ENCODE measurements around the gene GNAZ.

DNA sequence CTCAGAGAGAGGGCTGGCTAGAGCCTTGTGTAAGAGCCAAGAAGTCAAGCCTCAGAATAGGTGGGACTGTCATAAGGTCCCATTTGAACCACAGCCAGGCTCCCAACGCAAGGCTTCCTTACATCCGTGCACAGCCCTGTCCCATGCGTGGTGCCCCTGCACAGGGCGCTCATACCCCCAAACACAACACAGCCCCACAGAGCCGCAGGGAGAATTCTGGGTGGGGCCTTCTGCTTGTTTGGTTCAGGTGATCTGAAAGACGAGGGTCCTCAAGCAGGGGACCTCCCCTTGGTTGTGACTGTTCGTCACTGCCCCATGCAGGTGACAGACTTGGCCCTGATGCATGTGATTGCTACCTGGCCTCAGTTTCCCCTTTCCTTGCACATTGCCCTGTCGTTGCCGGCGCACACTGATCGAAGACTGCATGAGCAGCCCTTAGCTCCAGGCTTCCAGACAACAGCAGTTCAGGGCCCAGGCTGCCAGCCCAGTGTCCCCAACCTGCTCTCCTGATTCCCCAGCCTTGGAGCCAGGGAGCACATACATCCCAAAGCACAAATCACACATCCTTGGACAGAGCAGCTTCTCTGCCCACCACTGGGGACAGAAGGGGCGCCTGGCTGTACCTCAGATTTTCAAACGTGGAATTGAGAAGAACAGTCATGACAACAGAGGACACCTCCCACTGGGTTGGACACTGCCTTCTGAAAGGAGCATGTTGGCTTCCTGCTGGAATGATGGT, 22.1 kb downstream of the GNAZ start:
- no peak for TF ChIP-seq POLR2A (IDR thresholded peaks at IDR 0.05)
- TF ChIP-seq, protein P1, sequence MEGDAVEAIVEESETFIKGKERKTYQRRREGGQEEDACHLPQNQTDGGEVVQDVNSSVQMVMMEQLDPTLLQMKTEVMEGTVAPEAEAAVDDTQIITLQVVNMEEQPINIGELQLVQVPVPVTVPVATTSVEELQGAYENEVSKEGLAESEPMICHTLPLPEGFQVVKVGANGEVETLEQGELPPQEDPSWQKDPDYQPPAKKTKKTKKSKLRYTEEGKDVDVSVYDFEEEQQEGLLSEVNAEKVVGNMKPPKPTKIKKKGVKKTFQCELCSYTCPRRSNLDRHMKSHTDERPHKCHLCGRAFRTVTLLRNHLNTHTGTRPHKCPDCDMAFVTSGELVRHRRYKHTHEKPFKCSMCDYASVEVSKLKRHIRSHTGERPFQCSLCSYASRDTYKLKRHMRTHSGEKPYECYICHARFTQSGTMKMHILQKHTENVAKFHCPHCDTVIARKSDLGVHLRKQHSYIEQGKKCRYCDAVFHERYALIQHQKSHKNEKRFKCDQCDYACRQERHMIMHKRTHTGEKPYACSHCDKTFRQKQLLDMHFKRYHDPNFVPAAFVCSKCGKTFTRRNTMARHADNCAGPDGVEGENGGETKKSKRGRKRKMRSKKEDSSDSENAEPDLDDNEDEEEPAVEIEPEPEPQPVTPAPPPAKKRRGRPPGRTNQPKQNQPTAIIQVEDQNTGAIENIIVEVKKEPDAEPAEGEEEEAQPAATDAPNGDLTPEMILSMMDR (IDR thresholded peaks at IDR 0.05) = no peak

All from testis (tissue), 2 donors.